PC-9 (cell line): ENCODE data around the gene PIN1. TPM values are rescaled to one million over a fixed set of nuclear protein-coding genes. Genes with fewer than 3 reads are reported as not detected.

Source experiments
- BruUV-seq: library from RNA; stranded (reverse); fragments of 400-500 nt; replicated peaks from 2 replicates; lab custom pipeline; 2021; lab: Mats Ljungman, UMichigan
- CTCF ChIA-PET: fragments of 300-600 bp; sonication (Branson Sonifier 250); formaldehyde crosslinking; loops from one replicate; lab custom pipeline; 2022; ENCODE audit warnings: antibody characterized with exemption; lab: Charles Lee
- POLR2A ChIA-PET: fragments of 300-600 bp; sonication (Branson Sonifier 250); formaldehyde crosslinking; loops from one replicate; lab custom pipeline; 2022; ENCODE audit warnings: antibody characterized with exemption; ENCODE audit not compliant: unreplicated experiment; lab: Charles Lee
- DNase-seq, 2 experiments: peaks; one replicate each; pipeline versions ENCODE4 v3.0.0 to v3.0.0-alpha.2; 2015 to 2022; ENCODE audit warnings: mixed read lengths in 1 of 2
- H2AFZ ChIP-seq: fragments of 200-600 bp; sonication (generic); 2 replicates; pipeline ENCODE4 v1.8.1; 2017; ENCODE audit warnings: antibody characterized with exemption
- H3F3A ChIP-seq: fragments of 200-600 bp; sonication (generic); 2 replicates; pipeline ENCODE4 v1.8.1; 2017; ENCODE audit warnings: antibody characterized with exemption, mild to moderate bottlenecking, low read depth; ENCODE audit not compliant: insufficient read depth
- H3K27ac ChIP-seq: fragments of 200-600 bp; sonication (generic); 2 replicates; pipeline ENCODE4 v1.6.1; 2016; ENCODE audit warnings: mixed run types
- H3K27me3 ChIP-seq: fragments of 200-600 bp; sonication (generic); 2 replicates; pipeline ENCODE4 v1.6.1; 2016; ENCODE audit warnings: low read depth, mixed run types; ENCODE audit not compliant: insufficient read depth
- H3K36me3 ChIP-seq: fragments of 200-600 bp; sonication (generic); 2 replicates; pipeline ENCODE4 v1.6.1; 2016; ENCODE audit warnings: low read depth, mixed run types
- H3K4me1 ChIP-seq: fragments of 200-600 bp; sonication (generic); replicated peaks from 2 replicates; pipeline ENCODE4 v1.6.1; 2016; ENCODE audit warnings: mixed run types; ENCODE audit not compliant: insufficient read depth
- H3K4me2 ChIP-seq: fragments of 200-600 bp; sonication (generic); 2 replicates; pipeline ENCODE4 v1.6.1; 2017; ENCODE audit warnings: mixed run types
- H3K4me3 ChIP-seq: fragments of 200-600 bp; sonication (generic); 2 replicates; pipeline ENCODE4 v1.6.1; 2016; ENCODE audit warnings: mixed run types
- H3K79me2 ChIP-seq: fragments of 200-600 bp; sonication (generic); 2 replicates; pipeline ENCODE4 v1.6.1; 2017; ENCODE audit warnings: low read depth, mixed run types
- H3K9me2 ChIP-seq: fragments of 200-600 bp; sonication (generic); 2 replicates; pipeline ENCODE4 v1.8.1; 2017; ENCODE audit warnings: mild to moderate bottlenecking; ENCODE audit not compliant: insufficient read depth
- H3K9me3 ChIP-seq: fragments of 200-600 bp; sonication (generic); 2 replicates; pipeline ENCODE4 v1.8.1; 2016; ENCODE audit warnings: low read depth; ENCODE audit not compliant: insufficient read depth
- H4K20me1 ChIP-seq: fragments of 200-600 bp; sonication (generic); 2 replicates; pipeline ENCODE4 v1.8.1; 2017; ENCODE audit not compliant: insufficient read depth
- EZH2 ChIP-seq: fragments of 200-600 bp; sonication (generic); IDR thresholded peaks from 2 replicates; pipeline ENCODE4 v1.8.0; 2017; ENCODE audit warnings: antibody characterized with exemption, low read depth
- intact Hi-C: fragments of 100-400 bp; cut with micrococcal nuclease; formaldehyde crosslinking; loops from one replicate; pipeline ENCODE4 v1.10.0; 2022; ENCODE audit not compliant: unreplicated experiment
- total RNA-seq: library from RNA; stranded (reverse); gene quantifications from 2 replicates; pipeline ENCODE4 v1.2.3, GENCODE V29; 2021
- TF ChIP-seq, protein P1 (sequence below): fragments of 200-600 bp; sonication (generic); conservative IDR thresholded peaks from 2 replicates; pipeline ENCODE4 v1.6.1; 2017; ENCODE audit warnings: mixed run types, antibody characterized with exemption, mild to moderate bottlenecking, moderate library complexity

The PIN1 gene
- total RNA-seq, 1 experiment from 2014 or later, result 74.1 TPM

DNA sequence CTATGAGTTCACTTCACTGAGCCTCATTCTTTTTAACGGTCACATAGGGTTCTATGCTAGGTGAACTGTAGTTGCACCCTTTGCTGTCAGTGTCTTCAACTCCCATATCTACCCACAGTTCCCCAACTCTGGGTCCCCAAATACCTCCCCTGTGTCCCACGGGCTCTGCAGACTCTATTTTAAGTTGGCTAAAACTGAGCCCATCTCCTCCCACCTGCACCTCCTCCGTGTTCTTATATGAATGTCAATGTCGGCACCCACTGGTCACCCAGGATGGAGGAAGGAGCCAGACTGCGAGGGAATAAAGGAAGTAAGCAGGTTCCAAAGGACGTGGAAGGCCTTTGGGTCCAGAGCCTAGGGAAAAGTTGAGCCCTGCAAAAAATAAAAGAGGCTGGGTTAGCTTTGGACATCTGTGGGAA is 802 bp upstream of the PIN1 start:
- Histone ChIP-seq H3K79me2 (peaks cover 25% of the 10 kb centered on the region), H3K4me2 (no peak overlapping the region), H2AFZ (no peak overlapping the region), H3K4me3 (no peak overlapping the region), H3K27me3 (no peaks in the 10 kb centered on the region), H3K4me1 (peaks cover 10% of the 10 kb centered on the region), H3F3A (peaks cover 13% of the 10 kb centered on the region), H3K36me3 (no peaks in the 10 kb centered on the region; the same call in none of the 2 replicates), H3K9me2 (no peaks in the 10 kb centered on the region), H4K20me1 (0 out of 2 replicates have a peak, but pooled peaks cover 15% of the 10 kb centered on the region), H3K27ac (no peak overlapping the region), H3K9me3 (no peaks in the 10 kb centered on the region)
- TF ChIP-seq, protein P1, sequence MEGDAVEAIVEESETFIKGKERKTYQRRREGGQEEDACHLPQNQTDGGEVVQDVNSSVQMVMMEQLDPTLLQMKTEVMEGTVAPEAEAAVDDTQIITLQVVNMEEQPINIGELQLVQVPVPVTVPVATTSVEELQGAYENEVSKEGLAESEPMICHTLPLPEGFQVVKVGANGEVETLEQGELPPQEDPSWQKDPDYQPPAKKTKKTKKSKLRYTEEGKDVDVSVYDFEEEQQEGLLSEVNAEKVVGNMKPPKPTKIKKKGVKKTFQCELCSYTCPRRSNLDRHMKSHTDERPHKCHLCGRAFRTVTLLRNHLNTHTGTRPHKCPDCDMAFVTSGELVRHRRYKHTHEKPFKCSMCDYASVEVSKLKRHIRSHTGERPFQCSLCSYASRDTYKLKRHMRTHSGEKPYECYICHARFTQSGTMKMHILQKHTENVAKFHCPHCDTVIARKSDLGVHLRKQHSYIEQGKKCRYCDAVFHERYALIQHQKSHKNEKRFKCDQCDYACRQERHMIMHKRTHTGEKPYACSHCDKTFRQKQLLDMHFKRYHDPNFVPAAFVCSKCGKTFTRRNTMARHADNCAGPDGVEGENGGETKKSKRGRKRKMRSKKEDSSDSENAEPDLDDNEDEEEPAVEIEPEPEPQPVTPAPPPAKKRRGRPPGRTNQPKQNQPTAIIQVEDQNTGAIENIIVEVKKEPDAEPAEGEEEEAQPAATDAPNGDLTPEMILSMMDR, result no peak
- no peak for TF ChIP-seq EZH2
- ChIA-PET POLR2A (interaction anchor here (0.6 to 0.7 kb wide), 2 partner anchors 23 to 83 kb away, joined by 4 to 6 read pairs; no protein-coding TSS in a partner anchor), CTCF (interaction anchor here (0.7 kb wide), 1 partner anchor 787 kb away, joined by 4 read pairs; no protein-coding TSS in a partner anchor)
- intact Hi-C loops, result no loop called here
- BruUV-seq, result no TSS peak
- no peak for DNase-seq

DNA sequence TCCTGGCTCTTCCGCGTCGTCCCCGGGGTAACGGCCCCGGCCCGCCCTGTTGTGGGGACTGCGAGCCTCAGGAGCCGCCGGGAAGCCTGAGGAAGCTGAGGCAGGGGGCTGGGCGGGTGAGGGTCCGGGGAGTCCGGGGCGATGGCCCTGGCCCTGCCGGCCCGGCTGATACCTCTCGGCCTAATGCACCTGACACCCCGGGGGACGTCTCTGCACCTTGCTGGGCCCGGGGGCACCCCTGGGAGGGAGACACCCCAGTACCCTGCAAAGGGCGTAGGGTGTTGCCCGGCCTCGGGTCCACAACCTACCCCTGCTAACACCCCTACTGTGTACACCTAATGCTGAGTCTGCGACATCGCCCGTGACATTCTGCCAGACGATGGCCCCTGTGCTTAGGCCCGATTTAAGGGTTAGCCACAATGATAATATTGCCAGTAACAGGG is 410 bp downstream of the PIN1 start:
- H4K20me1 ChIP-seq, result 0 out of 2 replicates have a peak, but pooled peaks cover 8% of the 10 kb centered on the region
- peaks cover 14% of the 10 kb centered on the region for H3K79me2 ChIP-seq
- H3K4me2 ChIP-seq, result peak overlapping the region; percentile 96
- no peak for DNase-seq
- ChIA-PET CTCF (interaction anchor here (0.5 kb wide), 1 partner anchor 265 kb away, joined by 3 read pairs; no protein-coding TSS in a partner anchor), POLR2A (interaction anchor here (0.6 kb wide), 1 partner anchor 17 kb away, joined by 14 read pairs; the partner anchor contains the start of gene FBXL12)
- H3K9me2 ChIP-seq, result no peaks in the 10 kb centered on the region
- H3F3A ChIP-seq, result peaks cover 13% of the 10 kb centered on the region
- peak overlapping the region; percentile 96 for H3K4me3 ChIP-seq
- intact Hi-C loops, result no loop called here
- TF ChIP-seq, protein P1, result no peak
- TF ChIP-seq EZH2, result no peak
- no peaks in the 10 kb centered on the region; the same call in 1 of the 2 replicates for H3K36me3 ChIP-seq
- H3K9me3 ChIP-seq, result no peaks in the 10 kb centered on the region
- no TSS peak for BruUV-seq
- peaks cover 10% of the 10 kb centered on the region for H3K4me1 ChIP-seq
- peak overlapping the region; percentile 80 for H2AFZ ChIP-seq
- no peak overlapping the region for H3K27ac ChIP-seq
- no peaks in the 10 kb centered on the region for H3K27me3 ChIP-seq

DNA sequence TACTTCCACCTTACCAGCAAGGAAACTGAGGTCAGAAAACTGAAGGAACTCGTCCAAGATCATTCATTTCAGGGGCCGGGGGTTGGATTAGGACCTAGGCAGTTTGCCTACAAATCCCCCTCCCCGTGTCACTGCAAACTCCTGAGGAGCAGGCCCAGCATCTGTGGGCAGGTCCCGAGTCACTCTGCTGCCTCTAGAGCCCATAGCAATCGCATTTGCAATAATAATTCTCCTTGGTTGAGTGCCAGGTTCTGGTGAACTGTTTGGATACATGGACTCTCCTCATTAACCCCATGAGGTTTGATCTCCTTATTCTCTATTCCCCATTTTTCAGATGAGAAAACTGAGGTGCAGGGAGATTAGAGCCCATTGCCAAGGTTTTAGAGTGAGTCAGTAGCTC is 903 bp downstream of the PIN1 start:
- Histone ChIP-seq H3K4me3 (peak overlapping the region; percentile 96), H4K20me1 (peaks cover 8% of the 10 kb centered on the region; the same call in 1 of the 2 replicates), H3K27me3 (no peaks in the 10 kb centered on the region), H3K27ac (no peak overlapping the region), H2AFZ (peak overlapping the region; percentile 80; the same call in 1 of the 2 replicates), H3K79me2 (peaks cover 14% of the 10 kb centered on the region), H3K36me3 (peaks cover 3% of the 10 kb centered on the region), H3F3A (peaks cover 13% of the 10 kb centered on the region), H3K4me2 (peak overlapping the region; percentile 96), H3K4me1 (peaks cover 10% of the 10 kb centered on the region), H3K9me3 (no peaks in the 10 kb centered on the region), H3K9me2 (no peaks in the 10 kb centered on the region)
- intact Hi-C loops, result no loop called here
- TF ChIP-seq, protein P1, result no peak
- no peak for TF ChIP-seq EZH2
- ChIA-PET CTCF (interaction anchor here (0.6 kb wide), 1 partner anchor 8 kb away, joined by 4 read pairs; no protein-coding TSS in a partner anchor), POLR2A (no interaction called here)
- no TSS peak for BruUV-seq
- no peak for DNase-seq
